GM12878 (cell line): ENCODE results near the gene RTF2. TPM values are rescaled to one million over a fixed set of nuclear protein-coding genes. Genes with fewer than 3 reads are reported as not detected.

Source experiments
- ATAC-seq: fragments of 200-7000 bp; cut with Tn5 transposase; 3 replicates; pipeline ENCODE4 v1.9.1; 2020; ENCODE audit warnings: mild to moderate bottlenecking, moderate library complexity
- BruUV-seq: library from RNA; stranded (reverse); fragments of 400-500 nt; replicated peaks from 2 replicates; lab custom pipeline; 2021; lab: Mats Ljungman, UMichigan
- CTCF ChIA-PET: fragments of 300-600 bp; sonication (Branson Sonifier 250); formaldehyde crosslinking; extraction: SDS; loops from one replicate; lab custom pipeline; 2021; ENCODE audit warnings: inconsistent platforms; lab: Yijun Ruan, JAX
- POLR2A ChIA-PET: fragments of 350-600 bp; formaldehyde crosslinking; extraction: SDS; loops from one replicate; lab custom pipeline; 2021; ENCODE audit warnings: inconsistent platforms; lab: Charles Lee
- RAD21 ChIA-PET: fragments of 300-600 bp; sonication (Branson Sonifier 250); formaldehyde crosslinking; loops from one replicate; lab custom pipeline; 2023; ENCODE audit warnings: antibody characterized with exemption; ENCODE audit not compliant: unreplicated experiment; lab: Charles Lee
- SMC1A ChIA-PET: fragments of 300-600 bp; sonication (Branson Sonifier 250); formaldehyde crosslinking; loops from one replicate; lab custom pipeline; 2023; ENCODE audit not compliant: unreplicated experiment, uncharacterized antibody; lab: Charles Lee
- DNase-seq: peaks from one replicate; pipeline ENCODE4 v3.0.0-alpha.2; 2011; ENCODE audit warnings: low read depth, low spot score
- FAIRE-seq: peaks from 3 replicates; lab custom pipeline; 2011; peaks lifted over from hg19 to GRCh38; lab: Jason Lieb, UNC
- H2AFZ ChIP-seq: 2 replicates; pipeline ENCODE4 v1.6.0; 2011; ENCODE audit warnings: low read depth, low read length, control low read depth; ENCODE audit not compliant: control insufficient read depth
- H3K27ac ChIP-seq: 2 replicates; pipeline ENCODE4 v1.5.1; 2011; ENCODE audit warnings: control low read depth; ENCODE audit not compliant: control insufficient read depth, insufficient read depth
- H3K27me3 ChIP-seq, 2 experiments: replicated peaks in 1 of 2; 2 replicates each; pipeline versions ENCODE4 v1.6.0 to v1.6.1; 2011; ENCODE audit warnings: low read length in 1 of 2; ENCODE audit not compliant: control insufficient read depth in 2 of 2, insufficient read depth in 2 of 2
- H3K36me3 ChIP-seq, 2 experiments: 2 replicates each; pipeline ENCODE4 v1.5.1; 2011; ENCODE audit warnings: low read length in 1 of 2; ENCODE audit not compliant: control insufficient read depth in 2 of 2, insufficient read depth in 2 of 2
- H3K4me1 ChIP-seq: 2 replicates; pipeline ENCODE4 v1.6.1; 2011; ENCODE audit warnings: mild to moderate bottlenecking, low read length, moderate library complexity, mixed read lengths; ENCODE audit not compliant: control insufficient read depth, insufficient read depth
- H3K4me2 ChIP-seq: 2 replicates; pipeline ENCODE4 v1.6.0; 2011; ENCODE audit warnings: control low read depth; ENCODE audit not compliant: control insufficient read depth, insufficient read depth
- H3K4me3 ChIP-seq: fragments of 200-600 bp; sonication (generic); 2 replicates; pipeline ENCODE4 v1.5.1; 2016
- H3K79me2 ChIP-seq: 2 replicates; pipeline ENCODE4 v1.6.0; 2011; ENCODE audit warnings: low read length; ENCODE audit not compliant: control insufficient read depth, insufficient read depth
- H3K9ac ChIP-seq: 2 replicates; pipeline ENCODE4 v1.8.0; 2011; ENCODE audit warnings: low read length, control low read depth, mixed read lengths; ENCODE audit not compliant: control insufficient read depth, insufficient read depth
- H3K9me3 ChIP-seq: replicated peaks from 3 replicates; pipeline ENCODE4 v1.5.1; 2011; ENCODE audit warnings: mild to moderate bottlenecking, low read length; ENCODE audit not compliant: control insufficient read depth, insufficient read depth
- H4K20me1 ChIP-seq: 2 replicates; pipeline ENCODE4 v1.6.0; 2011; ENCODE audit not compliant: control insufficient read depth, insufficient read depth
- CBX5 ChIP-seq: sonication (generic); IDR thresholded peaks from 2 replicates; pipeline ENCODE4 v1.6.1; 2016; ENCODE audit warnings: low read depth, moderate library complexity, mild to moderate bottlenecking, inconsistent platforms
- GABPA ChIP-seq: IDR thresholded peaks from 2 replicates; pipeline ENCODE4 v1.6.1; 2014; ENCODE audit warnings: antibody characterized with exemption, low read depth, mild to moderate bottlenecking, inconsistent platforms
- IRF4 ChIP-seq: IDR thresholded peaks from 2 replicates; pipeline ENCODE4 v1.6.1; 2011; ENCODE audit warnings: low read depth, low read length
- JUND ChIP-seq: IDR thresholded peaks from 2 replicates; pipeline ENCODE4 v1.6.1; 2012; ENCODE audit warnings: low read depth, mild to moderate bottlenecking, low read length, improper control_type of control experiment, moderate library complexity
- MYB ChIP-seq: fragments of 150-350 bp; IDR thresholded peaks from 2 replicates; pipeline ENCODE4 v1.6.1; 2014; ENCODE audit warnings: mild to moderate bottlenecking, low read depth, low read length, borderline replicate concordance
- POLR2AphosphoS2 ChIP-seq: IDR thresholded peaks from 2 replicates; pipeline ENCODE4 v1.6.1; 2011; ENCODE audit warnings: low read depth, mild to moderate bottlenecking, low read length, improper control_type of control experiment, moderate library complexity
- POLR2AphosphoS5 ChIP-seq: IDR thresholded peaks from 2 replicates; pipeline ENCODE4 v1.6.1; 2011; ENCODE audit warnings: mild to moderate bottlenecking, low read length, inconsistent platforms
- POU2F2 ChIP-seq: IDR thresholded peaks from 3 replicates; pipeline ENCODE4 v1.6.1; 2011; ENCODE audit warnings: low read depth, mild to moderate bottlenecking, low read length, borderline replicate concordance
- REST ChIP-seq: IDR thresholded peaks from 2 replicates; pipeline ENCODE4 v1.6.1; 2012; ENCODE audit warnings: mild to moderate bottlenecking, low read depth, low read length
- SMAD1 ChIP-seq: fragments of 450-650 bp; IDR thresholded peaks from 2 replicates; pipeline ENCODE4 v1.6.1; 2018; ENCODE audit warnings: mild to moderate bottlenecking, low read depth; ENCODE audit not compliant: partially characterized antibody
- STAT3 ChIP-seq: IDR thresholded peaks from 2 replicates; pipeline ENCODE4 v1.6.1; 2011; ENCODE audit warnings: low read depth, low read length, improper control_type of control experiment
- TBL1XR1 ChIP-seq: IDR thresholded peaks from 2 replicates; pipeline ENCODE4 v1.6.1; 2012; ENCODE audit warnings: low read depth, low read length, improper control_type of control experiment
- ZNF207 ChIP-seq: fragments of 450-650 bp; IDR thresholded peaks from 2 replicates; pipeline ENCODE4 v1.6.1; 2014; ENCODE audit warnings: antibody characterized with exemption, mild to moderate bottlenecking, borderline replicate concordance
- ZNF274 ChIP-seq: IDR thresholded peaks from one replicate; pipeline ENCODE4 v1.8.0; 2011; ENCODE audit not compliant: insufficient read length, insufficient read depth
- WGBS: methylation state at CpG from one replicate; pipeline ENCODE4 v1.1.6; 2016; ENCODE audit warnings: low lambda C conversion rate; ENCODE audit not compliant: insufficient replicate concordance, insufficient coverage; ENCODE audit errors: missing lambda C conversion rate; 5-methylcytosine and 5-hydroxymethylcytosine counted together
- in situ Hi-C: fragments of 300-500 bp; cut with MboI; formaldehyde crosslinking; loops from 9 replicates; pipeline ENCODE4 v1.14.3; 2018; ENCODE audit warnings: mixed read lengths
- intact Hi-C: fragments of 100-400 bp; cut with micrococcal nuclease; formaldehyde crosslinking; loops from one replicate; pipeline ENCODE4 v1.14.2; 2022; ENCODE audit not compliant: unreplicated experiment
- polyA plus RNA-seq, 11 experiments: library from polyadenylated mRNA; depleted of rRNA in 4 of 11; unstranded in 6 of 11; stranded (reverse) in 5 of 11; fragments of >200 nt; fragmentation: Nextera tagmentation in 4 of 11; fragmentation: Illumina TruSeq in 1 of 11; extraction: Ambion mirVana in 4 of 11; extraction: Trizol in 1 of 11; gene quantifications; 1 replicate in 1 of 11; 2 replicates in 10 of 11; pipeline versions ENCODE4 v1.2.1 to v1.2.3, GENCODE V29; 2011 to 2016; ENCODE audit warnings: inconsistent platforms in 2 of 11, missing spikeins in 2 of 11, low read depth in 1 of 11
- total RNA-seq, 4 experiments: library from RNA; depleted of rRNA in 3 of 4; stranded (reverse); fragments of >200 nt in 3 of 4; fragmentation: Illumina TruSeq in 1 of 4; extraction: Trizol in 1 of 4; gene quantifications; 2 replicates each; pipeline versions ENCODE4 v1.2.1 to v1.2.3, GENCODE V29; 2013 to 2021

RTF2 gene
- total and polyA plus RNA-seq, 10 of the 15 experiments (the other 5 are each of a cell fraction or from before 2014, with no cell fraction given): 66.2 to 133 (median 82.9) TPM

- TF ChIP-seq REST (no peak), ZNF274 (no peak), STAT3 (no peak), CBX5 (no peak), GABPA (no peak)
- TF ChIP-seq, all 136 proteins: peak for 0
Observed at GRCh38 chr20:56437196-56437960, 31.0 kb upstream of the RTF2 start (continued).

GRCh38 chr20:56438284-56438683 lies 30.1 kb upstream of the RTF2 start:
- no peak for TF ChIP-seq POU2F2
- no peak for TF ChIP-seq SMAD1
- no peak for TF ChIP-seq ZNF274
- no peak for TF ChIP-seq GABPA
- TF ChIP-seq POLR2AphosphoS5: no peak
- no peak for TF ChIP-seq JUND
- no peak for TF ChIP-seq TBL1XR1
- no peak for TF ChIP-seq POLR2AphosphoS2
- no peak for TF ChIP-seq IRF4
- no peak for TF ChIP-seq MYB
- TF ChIP-seq ZNF207: no peak
- no peaks in the 10 kb centered on the region for H3K79me2 ChIP-seq
- ChIA-PET CTCF (no interaction called here), POLR2A (interaction anchor here (0.8 kb wide), 1 partner anchor 25 kb away, joined by 4 read pairs; no protein-coding TSS in a partner anchor), SMC1A (no interaction called here), RAD21 (no interaction called here)
- H4K20me1 ChIP-seq: no peaks in the 10 kb centered on the region
- no peaks in the 10 kb centered on the region for H3K36me3 ChIP-seq
- H2AFZ ChIP-seq: no peak overlapping the region
- no peaks in the 10 kb centered on the region for H3K9me3 ChIP-seq
- WGBS: 76% methylated on average over 4 of the region's 4 CpGs
- no peak for ATAC-seq
- no peaks in the 10 kb centered on the region for H3K27me3 ChIP-seq
- H3K4me1 ChIP-seq: peaks cover 20% of the 10 kb centered on the region
- no peak overlapping the region for H3K9ac ChIP-seq
- H3K27ac ChIP-seq: no peak overlapping the region
- in situ Hi-C loops (no loop called here), intact Hi-C loops (no loop called here)
- FAIRE-seq: no peak
- H3K4me3 ChIP-seq: no peak overlapping the region
- no peak for DNase-seq
- H3K4me2 ChIP-seq: no peak overlapping the region
- no TSS peak for BruUV-seq
